HEK293 (cell line): ENCODE data around the gene ACVR2B.
A peak's percentile ranks its signal among the peaks of the same experiment; 100 is the strongest.

Source experiments
- CTCF ChIA-PET: fragments of 350-600 bp; formaldehyde crosslinking; extraction: SDS; loops from one replicate; lab custom pipeline; 2021; ENCODE audit warnings: antibody characterized with exemption; lab: Yijun Ruan, JAX
- POLR2A ChIA-PET: fragments of 300-600 bp; formaldehyde crosslinking; extraction: SDS; loops from one replicate; lab custom pipeline; 2020; ENCODE audit warnings: antibody characterized with exemption, inconsistent platforms; lab: Yijun Ruan, JAX
- H3K27ac ChIP-seq: fragments of 200-500 bp; sonication (Bioruptor generic); 2 replicates; pipeline ENCODE4 v1.5.1; 2014; ENCODE audit warnings: low read depth, low read length, control low read depth, inconsistent platforms; ENCODE audit errors: extremely low read depth
- H3K36me3 ChIP-seq, 2 experiments: fragments of 200-500 bp in 1 of 2; sonication (Bioruptor generic) in 1 of 2; 1 replicate in 1 of 2; 2 replicates in 1 of 2; pipeline ENCODE4 v1.5.1; 2014 to 2017; ENCODE audit warnings: inconsistent platforms in 2 of 2, low read length in 2 of 2; ENCODE audit not compliant: control insufficient read depth in 2 of 2, insufficient read depth in 1 of 2
- H3K4me1 ChIP-seq: fragments of 200-500 bp; sonication (Bioruptor generic); 2 replicates; pipeline ENCODE4 v1.5.1; 2014; ENCODE audit warnings: mild to moderate bottlenecking, low read length, inconsistent platforms; ENCODE audit not compliant: control insufficient read depth, insufficient read depth
- H3K4me3 ChIP-seq: 2 replicates; pipeline ENCODE4 v1.5.1; 2011; ENCODE audit warnings: low read depth, mild to moderate bottlenecking, control low read depth, low read length, moderate library complexity
- H3K9me3 ChIP-seq: fragments of 200-500 bp; sonication (Bioruptor generic); 2 replicates; pipeline ENCODE4 v1.5.1; 2014; ENCODE audit warnings: low read depth, low read length, inconsistent platforms; ENCODE audit not compliant: control insufficient read depth, insufficient read depth
- GLI4 ChIP-seq: fragments of 450-650 bp; formaldehyde crosslinking; IDR thresholded peaks from 2 replicates; pipeline ENCODE4 v1.5.1; 2016; ENCODE audit warnings: missing biosample characterization, missing genetic modification characterization
- GLIS1 ChIP-seq: fragments of 450-650 bp; formaldehyde crosslinking; IDR thresholded peaks from 2 replicates; pipeline ENCODE4 v1.5.1; 2016; ENCODE audit warnings: missing biosample characterization, missing genetic modification characterization
- KLF7 ChIP-seq: fragments of 450-650 bp; formaldehyde crosslinking; IDR thresholded peaks from 2 replicates; pipeline ENCODE4 v1.5.1; 2016; ENCODE audit warnings: missing biosample characterization, missing genetic modification characterization, borderline replicate concordance
- MYNN ChIP-seq: fragments of 450-650 bp; formaldehyde crosslinking; IDR thresholded peaks from 2 replicates; pipeline ENCODE4 v1.5.1; 2016; ENCODE audit warnings: missing biosample characterization, missing genetic modification characterization, borderline replicate concordance
- PRDM1 ChIP-seq: fragments of 450-650 bp; formaldehyde crosslinking; IDR thresholded peaks from 2 replicates; pipeline ENCODE4; 2016; ENCODE audit warnings: missing biosample characterization, missing genetic modification characterization
- SALL2 ChIP-seq: fragments of 450-650 bp; formaldehyde crosslinking; IDR thresholded peaks from 2 replicates; pipeline ENCODE4 v1.5.0; 2017; ENCODE audit warnings: missing biosample characterization, mild to moderate bottlenecking, missing genetic modification characterization, borderline replicate concordance
- WT1 ChIP-seq: fragments of 450-650 bp; formaldehyde crosslinking; IDR thresholded peaks from 2 replicates; pipeline ENCODE4 v1.5.1; 2016; ENCODE audit warnings: missing biosample characterization, missing genetic modification characterization
- ZBTB1 ChIP-seq: fragments of 450-650 bp; formaldehyde crosslinking; IDR thresholded peaks from 2 replicates; pipeline ENCODE4 v1.5.1; 2016; ENCODE audit warnings: missing biosample characterization, missing genetic modification characterization
- ZBTB20 ChIP-seq: fragments of 450-650 bp; formaldehyde crosslinking; IDR thresholded peaks from 2 replicates; pipeline ENCODE4 v1.5.1; 2016; ENCODE audit warnings: missing biosample characterization, missing genetic modification characterization
- ZBTB48 ChIP-seq: fragments of 450-650 bp; formaldehyde crosslinking; IDR thresholded peaks from 2 replicates; pipeline ENCODE4 v1.5.1; 2016; ENCODE audit warnings: missing biosample characterization, missing genetic modification characterization
- ZBTB6 ChIP-seq: fragments of 450-650 bp; formaldehyde crosslinking; IDR thresholded peaks from 2 replicates; pipeline ENCODE4 v1.5.1; 2017; ENCODE audit warnings: missing biosample characterization, missing genetic modification characterization
- ZFP41 ChIP-seq: fragments of 450-650 bp; formaldehyde crosslinking; IDR thresholded peaks from 2 replicates; pipeline ENCODE4 v1.5.1; 2016; ENCODE audit warnings: missing biosample characterization, missing genetic modification characterization, borderline replicate concordance
- ZIC2 ChIP-seq: fragments of 450-650 bp; formaldehyde crosslinking; IDR thresholded peaks from 2 replicates; pipeline ENCODE4 v1.5.1; 2016; ENCODE audit warnings: missing biosample characterization, missing genetic modification characterization
- ZNF121 ChIP-seq: fragments of 450-650 bp; formaldehyde crosslinking; IDR thresholded peaks from 2 replicates; pipeline ENCODE4 v1.5.1; 2016; ENCODE audit warnings: missing biosample characterization, missing genetic modification characterization
- ZNF155 ChIP-seq: fragments of 450-650 bp; formaldehyde crosslinking; IDR thresholded peaks from 2 replicates; pipeline ENCODE4 v1.5.1; 2016; ENCODE audit warnings: missing biosample characterization, missing genetic modification characterization
- ZNF202 ChIP-seq: fragments of 450-650 bp; formaldehyde crosslinking; IDR thresholded peaks from 2 replicates; pipeline ENCODE4 v1.5.1; 2016; ENCODE audit warnings: missing biosample characterization, missing genetic modification characterization, borderline replicate concordance
- ZNF24 ChIP-seq: fragments of 450-650 bp; formaldehyde crosslinking; IDR thresholded peaks from 2 replicates; pipeline ENCODE4 v1.5.1; 2016; ENCODE audit warnings: missing biosample characterization, missing genetic modification characterization
- ZNF248 ChIP-seq: fragments of 450-650 bp; formaldehyde crosslinking; IDR thresholded peaks from 2 replicates; pipeline ENCODE4 v1.5.1; 2017; ENCODE audit warnings: missing biosample characterization, missing genetic modification characterization
- ZNF26 ChIP-seq: fragments of 450-650 bp; formaldehyde crosslinking; IDR thresholded peaks from 2 replicates; pipeline ENCODE4 v1.5.1; 2016; ENCODE audit warnings: missing biosample characterization, missing genetic modification characterization
- ZNF324 ChIP-seq: fragments of 450-650 bp; formaldehyde crosslinking; IDR thresholded peaks from 2 replicates; pipeline ENCODE4 v1.5.1; 2016; ENCODE audit warnings: missing biosample characterization, missing genetic modification characterization
- ZNF341 ChIP-seq: fragments of 450-650 bp; formaldehyde crosslinking; IDR thresholded peaks from 2 replicates; pipeline ENCODE4; 2016; ENCODE audit warnings: low read depth, missing biosample characterization, missing genetic modification characterization
- ZNF350 ChIP-seq: fragments of 450-650 bp; formaldehyde crosslinking; IDR thresholded peaks from 2 replicates; pipeline ENCODE4 v1.5.0; 2017; ENCODE audit warnings: missing biosample characterization, mild to moderate bottlenecking, missing genetic modification characterization
- ZNF571 ChIP-seq: fragments of 450-650 bp; formaldehyde crosslinking; IDR thresholded peaks from 2 replicates; pipeline ENCODE4 v1.5.0; 2017; ENCODE audit warnings: missing biosample characterization, missing genetic modification characterization
- ZNF600 ChIP-seq: fragments of 450-650 bp; formaldehyde crosslinking; IDR thresholded peaks from 2 replicates; pipeline ENCODE4 v1.5.1; 2016; ENCODE audit warnings: missing biosample characterization, missing genetic modification characterization
- ZNF610 ChIP-seq: fragments of 450-650 bp; formaldehyde crosslinking; IDR thresholded peaks from 2 replicates; pipeline ENCODE4 v1.5.1; 2016; ENCODE audit warnings: missing biosample characterization, missing genetic modification characterization, borderline replicate concordance
- ZNF707 ChIP-seq: fragments of 450-650 bp; formaldehyde crosslinking; IDR thresholded peaks from 2 replicates; pipeline ENCODE4 v1.5.1; 2016; ENCODE audit warnings: missing biosample characterization, missing genetic modification characterization
- ZNF830 ChIP-seq: fragments of 450-650 bp; IDR thresholded peaks from 2 replicates; pipeline ENCODE4 v1.5.0; 2018; ENCODE audit warnings: missing biosample characterization, missing genetic modification characterization, low read depth, mild to moderate bottlenecking, moderate library complexity
- ZNF837 ChIP-seq: fragments of 450-650 bp; formaldehyde crosslinking; IDR thresholded peaks from 2 replicates; pipeline ENCODE4 v1.5.1; 2016; ENCODE audit warnings: missing biosample characterization, missing genetic modification characterization
- ZSCAN16 ChIP-seq: fragments of 450-650 bp; formaldehyde crosslinking; IDR thresholded peaks from 2 replicates; pipeline ENCODE4 v1.5.1; 2016; ENCODE audit warnings: missing biosample characterization, missing genetic modification characterization
- ZSCAN30 ChIP-seq: fragments of 450-650 bp; IDR thresholded peaks from 2 replicates; pipeline ENCODE4 v1.5.1; 2018; ENCODE audit warnings: missing biosample characterization, mild to moderate bottlenecking, missing genetic modification characterization, moderate library complexity
- TF ChIP-seq, protein P1 (sequence below): fragments of 450-650 bp; formaldehyde crosslinking; IDR thresholded peaks from 2 replicates; pipeline ENCODE4 v1.5.1; 2016; ENCODE audit warnings: missing biosample characterization, missing genetic modification characterization
- TF ChIP-seq, protein P2 (sequence below): fragments of 450-650 bp; formaldehyde crosslinking; IDR thresholded peaks from 2 replicates; pipeline ENCODE4 v1.5.1; 2016; ENCODE audit warnings: missing biosample characterization, missing genetic modification characterization

The ACVR2B gene

GRCh38 chr3:38455639-38456430 lies 2.1 kb downstream of the ACVR2B start:
- Histone ChIP-seq H3K36me3 (no peaks in the 10 kb centered on the region), H3K9me3 (no peaks in the 10 kb centered on the region), H3K4me3 (peak overlapping the region; percentile 77), H3K4me1 (peaks cover 8% of the 10 kb centered on the region), H3K27ac (peak overlapping the region; percentile 95; the same call in 1 of the 2 replicates)
- CTCF ChIA-PET: interaction anchor here (0.9 to 1.8 kb wide), 4 partner anchors 24 to 325 kb away, joined by 3 to 6 read pairs (median 4); partner anchors contain the start of gene XYLB
- POLR2A ChIA-PET: interaction anchor here (0.6 to 1.0 kb wide), 2 partner anchors 291 to 319 kb away, joined by 3 read pairs; partner anchors contain the start of gene ACAA1
- TF ChIP-seq ZBTB6 (tag by site-specific recombination) (no peak), MYNN (no peak), ZNF837 (tag by site-specific recombination) (no peak), ZNF350 (tag by site-specific recombination) (no peak), ZNF155 (tag by site-specific recombination) (no peak), ZBTB1 (tag by site-specific recombination) (no peak), ZNF610 (tag by site-specific recombination) (no peak), ZNF324 (tag by site-specific recombination) (no peak), ZNF830 (tag by site-specific recombination) (no peak), ZNF600 (peak; percentile 79), SALL2 (tag by site-specific recombination) (no peak), ZSCAN30 (tag by site-specific recombination) (no peak), ZSCAN16 (tag by site-specific recombination) (no peak), ZNF571 (tag by site-specific recombination) (no peak), ZNF24 (no peak), ZIC2 (no peak), ZNF248 (tag by site-specific recombination) (no peak), ZBTB48 (tag by site-specific recombination) (peak; percentile 86), ZNF202 (tag by site-specific recombination) (no peak), ZBTB20 (tag by site-specific recombination) (0 out of 2 replicates have a peak, but pooled peaks have one; percentile 72), ZNF26 (tag by site-specific recombination) (no peak), KLF7 (tag by site-specific recombination) (no peak), GLI4 (no peak), ZFP41 (no peak), ZNF707 (tag by site-specific recombination) (no peak), ZNF121 (tag by site-specific recombination) (no peak), PRDM1 (tag by site-specific recombination) (peak; percentile 77), ZNF341 (tag by site-specific recombination) (peak; percentile 77), GLIS1 (tag by site-specific recombination) (no peak), WT1 (tag by site-specific recombination) (no peak)
- TF ChIP-seq, protein P1, sequence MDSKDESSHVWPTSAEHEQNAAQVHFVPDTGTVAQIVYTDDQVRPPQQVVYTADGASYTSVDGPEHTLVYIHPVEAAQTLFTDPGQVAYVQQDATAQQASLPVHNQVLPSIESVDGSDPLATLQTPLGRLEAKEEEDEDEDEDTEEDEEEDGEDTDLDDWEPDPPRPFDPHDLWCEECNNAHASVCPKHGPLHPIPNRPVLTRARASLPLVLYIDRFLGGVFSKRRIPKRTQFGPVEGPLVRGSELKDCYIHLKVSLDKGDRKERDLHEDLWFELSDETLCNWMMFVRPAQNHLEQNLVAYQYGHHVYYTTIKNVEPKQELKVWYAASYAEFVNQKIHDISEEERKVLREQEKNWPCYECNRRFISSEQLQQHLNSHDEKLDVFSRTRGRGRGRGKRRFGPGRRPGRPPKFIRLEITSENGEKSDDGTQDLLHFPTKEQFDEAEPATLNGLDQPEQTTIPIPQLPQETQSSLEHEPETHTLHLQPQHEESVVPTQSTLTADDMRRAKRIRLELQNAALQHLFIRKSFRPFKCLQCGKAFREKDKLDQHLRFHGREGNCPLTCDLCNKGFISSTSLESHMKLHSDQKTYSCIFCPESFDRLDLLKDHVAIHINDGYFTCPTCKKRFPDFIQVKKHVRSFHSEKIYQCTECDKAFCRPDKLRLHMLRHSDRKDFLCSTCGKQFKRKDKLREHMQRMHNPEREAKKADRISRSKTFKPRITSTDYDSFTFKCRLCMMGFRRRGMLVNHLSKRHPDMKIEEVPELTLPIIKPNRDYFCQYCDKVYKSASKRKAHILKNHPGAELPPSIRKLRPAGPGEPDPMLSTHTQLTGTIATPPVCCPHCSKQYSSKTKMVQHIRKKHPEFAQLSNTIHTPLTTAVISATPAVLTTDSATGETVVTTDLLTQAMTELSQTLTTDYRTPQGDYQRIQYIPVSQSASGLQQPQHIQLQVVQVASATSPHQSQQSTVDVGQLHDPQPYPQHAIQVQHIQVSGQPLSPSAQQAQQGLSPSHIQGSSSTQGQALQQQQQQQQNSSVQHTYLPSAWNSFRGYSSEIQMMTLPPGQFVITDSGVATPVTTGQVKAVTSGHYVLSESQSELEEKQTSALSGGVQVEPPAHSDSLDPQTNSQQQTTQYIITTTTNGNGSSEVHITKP (tag by site-specific recombination): no peak
- TF ChIP-seq, protein P2, sequence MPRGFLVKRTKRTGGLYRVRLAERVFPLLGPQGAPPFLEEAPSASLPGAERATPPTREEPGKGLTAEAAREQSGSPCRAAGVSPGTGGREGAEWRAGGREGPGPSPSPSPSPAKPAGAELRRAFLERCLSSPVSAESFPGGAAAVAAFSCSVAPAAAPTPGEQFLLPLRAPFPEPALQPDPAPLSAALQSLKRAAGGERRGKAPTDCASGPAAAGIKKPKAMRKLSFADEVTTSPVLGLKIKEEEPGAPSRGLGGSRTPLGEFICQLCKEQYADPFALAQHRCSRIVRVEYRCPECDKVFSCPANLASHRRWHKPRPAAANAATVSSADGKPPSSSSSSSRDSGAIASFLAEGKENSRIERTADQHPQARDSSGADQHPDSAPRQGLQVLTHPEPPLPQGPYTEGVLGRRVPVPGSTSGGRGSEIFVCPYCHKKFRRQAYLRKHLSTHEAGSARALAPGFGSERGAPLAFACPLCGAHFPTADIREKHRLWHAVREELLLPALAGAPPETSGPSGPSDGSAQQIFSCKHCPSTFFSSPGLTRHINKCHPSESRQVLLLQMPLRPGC (tag by site-specific recombination): no peak
